Measurements from ENCODE around the gene TDRD5. TPM values are rescaled to one million over a fixed set of nuclear protein-coding genes. Genes with fewer than 3 reads are reported as not detected.

Gene TDRD5
- total RNA-seq, 4 donors from 2014 or later: 0.34 to 0.78 (median 0.61) TPM

DNA sequence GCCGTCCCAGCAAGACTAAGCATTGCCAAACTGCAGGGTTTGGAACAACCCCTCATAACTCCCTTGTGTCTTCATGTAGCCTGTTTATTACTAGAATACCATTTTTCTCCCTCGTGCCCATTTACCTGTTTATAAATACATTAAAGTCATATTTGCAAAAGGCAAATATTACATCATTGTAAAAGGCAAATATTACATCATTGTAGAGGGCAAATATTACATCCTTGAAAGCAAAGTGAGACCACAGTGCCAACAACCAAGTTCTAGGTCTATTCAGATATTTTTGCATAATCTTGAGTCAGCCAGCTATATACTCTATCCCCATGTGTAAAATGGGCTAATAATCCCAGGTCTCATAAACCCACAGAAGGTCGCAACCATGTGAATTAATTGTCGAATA lies 140.0 kb downstream of the TDRD5 start:
- 87 to 94% methylated on average over 4 of the region's 4 CpGs for WGBS, 2 donors
- intact Hi-C loops (cut with DNase I; ENCODE audit: low total_unique reads): loop anchor here (10.0 kb wide), 1 partner anchor 427 kb away; no protein-coding TSS in a partner anchor
- no peak for DNase-seq (ENCODE audit: low spot score in 2 of 2)

More for the DNA sequence above, 140.0 kb downstream of the TDRD5 start:
- no peak overlapping the region for H3K4me3 ChIP-seq (ENCODE audit: low read depth, poor library complexity, severe bottlenecking)
- TF ChIP-seq POLR2A (IDR thresholded peaks at IDR 0.05): no peak
- TF ChIP-seq, protein P1, sequence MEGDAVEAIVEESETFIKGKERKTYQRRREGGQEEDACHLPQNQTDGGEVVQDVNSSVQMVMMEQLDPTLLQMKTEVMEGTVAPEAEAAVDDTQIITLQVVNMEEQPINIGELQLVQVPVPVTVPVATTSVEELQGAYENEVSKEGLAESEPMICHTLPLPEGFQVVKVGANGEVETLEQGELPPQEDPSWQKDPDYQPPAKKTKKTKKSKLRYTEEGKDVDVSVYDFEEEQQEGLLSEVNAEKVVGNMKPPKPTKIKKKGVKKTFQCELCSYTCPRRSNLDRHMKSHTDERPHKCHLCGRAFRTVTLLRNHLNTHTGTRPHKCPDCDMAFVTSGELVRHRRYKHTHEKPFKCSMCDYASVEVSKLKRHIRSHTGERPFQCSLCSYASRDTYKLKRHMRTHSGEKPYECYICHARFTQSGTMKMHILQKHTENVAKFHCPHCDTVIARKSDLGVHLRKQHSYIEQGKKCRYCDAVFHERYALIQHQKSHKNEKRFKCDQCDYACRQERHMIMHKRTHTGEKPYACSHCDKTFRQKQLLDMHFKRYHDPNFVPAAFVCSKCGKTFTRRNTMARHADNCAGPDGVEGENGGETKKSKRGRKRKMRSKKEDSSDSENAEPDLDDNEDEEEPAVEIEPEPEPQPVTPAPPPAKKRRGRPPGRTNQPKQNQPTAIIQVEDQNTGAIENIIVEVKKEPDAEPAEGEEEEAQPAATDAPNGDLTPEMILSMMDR (IDR thresholded peaks at IDR 0.05): no peak

Other genes with a start within 250 kb of the TDRD5 start
- under 1 TPM in 1 of 4 donors, not detected in 3; 0.39 TPM for gene AXDND1, start 225.9 kb upstream of the TDRD5 start, total RNA-seq
- gene NPHS2, start 15.9 kb upstream of the TDRD5 start, total RNA-seq: not detected
- gene FAM163A, start 151.5 kb downstream of the TDRD5 start, total RNA-seq: not detected